Activated gamma-delta T cell (primary cell): Measurements from ENCODE around the gene SIRPG.

Experiments
- DNase-seq: peaks from one replicate; lab custom pipeline; 2025; lab: John Stamatoyannopoulos, UW

SIRPG gene

DNA sequence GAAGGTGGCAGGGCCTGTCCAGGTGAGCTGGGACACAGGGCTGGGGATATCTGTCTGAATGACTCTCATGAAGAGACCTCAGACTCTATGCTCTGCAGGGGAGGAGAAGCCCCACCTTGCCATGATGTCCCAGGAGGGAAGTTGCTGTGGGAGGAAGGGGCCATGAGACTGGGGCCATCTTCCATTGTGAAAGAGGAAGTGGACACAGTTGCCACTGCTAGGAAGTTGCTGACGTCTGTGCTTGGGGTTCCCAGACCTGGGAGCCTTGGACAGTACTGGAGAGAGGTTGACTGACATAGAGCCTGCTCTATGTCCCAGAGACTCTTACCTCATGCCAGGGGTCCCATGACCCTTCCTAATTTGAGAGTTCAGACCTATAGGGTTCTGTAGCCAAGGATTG, 62.2 kb downstream of the SIRPG start:
- no peak for DNase-seq

- no peak for DNase-seq
Measured at GRCh38 chr20:1588533-1589460, 68.8 kb downstream of the SIRPG start.

- DNase-seq = no peak
Measured at GRCh38 chr20:1587781-1588532, 69.6 kb downstream of the SIRPG start.

DNA sequence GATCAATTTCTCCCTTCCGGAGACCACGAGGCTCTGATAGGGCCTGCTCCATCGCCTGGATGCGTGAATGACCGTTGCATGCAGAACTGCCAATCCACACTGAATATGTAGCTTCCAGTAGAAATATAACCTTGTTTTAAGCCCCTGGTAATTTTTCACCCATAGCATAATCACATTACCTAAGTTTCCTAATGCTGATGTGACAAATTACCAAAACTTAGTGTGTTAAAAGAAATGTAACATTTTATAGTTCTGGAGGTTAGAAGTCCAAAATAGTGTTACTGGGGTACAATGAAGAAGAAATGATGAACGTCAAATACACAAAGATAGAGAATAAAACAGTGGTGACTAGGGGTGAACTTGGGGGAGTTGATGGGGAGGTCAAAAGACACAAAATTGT, 78.1 kb downstream of the SIRPG start:
- DNase-seq = no peak
